DOHH2 (cell line): ENCODE measurements around the gene CRCP.
"Not testable (repeated sequence)": the region's sequence is repeated elsewhere in the genome, so short reads cannot be mapped to it uniquely, and the experiment has no call there.

Experiments used
- EZH2phosphoT487 ChIP-seq: fragments of 200-600 bp; sonication (generic); IDR thresholded peaks from 2 replicates; pipeline ENCODE4 v1.6.1; 2017; ENCODE audit warnings: borderline replicate concordance, mild to moderate bottlenecking, antibody characterized with exemption, low read length, moderate library complexity, mixed read lengths
- TF ChIP-seq, protein P1 (sequence below): fragments of 200-600 bp; sonication (generic); IDR thresholded peaks from one replicate; pipeline ENCODE4 v1.5.1; 2014; ENCODE audit warnings: antibody characterized with exemption, mild to moderate bottlenecking, low read depth, low read length; ENCODE audit not compliant: poor library complexity, severe bottlenecking

- TF ChIP-seq, protein P1, sequence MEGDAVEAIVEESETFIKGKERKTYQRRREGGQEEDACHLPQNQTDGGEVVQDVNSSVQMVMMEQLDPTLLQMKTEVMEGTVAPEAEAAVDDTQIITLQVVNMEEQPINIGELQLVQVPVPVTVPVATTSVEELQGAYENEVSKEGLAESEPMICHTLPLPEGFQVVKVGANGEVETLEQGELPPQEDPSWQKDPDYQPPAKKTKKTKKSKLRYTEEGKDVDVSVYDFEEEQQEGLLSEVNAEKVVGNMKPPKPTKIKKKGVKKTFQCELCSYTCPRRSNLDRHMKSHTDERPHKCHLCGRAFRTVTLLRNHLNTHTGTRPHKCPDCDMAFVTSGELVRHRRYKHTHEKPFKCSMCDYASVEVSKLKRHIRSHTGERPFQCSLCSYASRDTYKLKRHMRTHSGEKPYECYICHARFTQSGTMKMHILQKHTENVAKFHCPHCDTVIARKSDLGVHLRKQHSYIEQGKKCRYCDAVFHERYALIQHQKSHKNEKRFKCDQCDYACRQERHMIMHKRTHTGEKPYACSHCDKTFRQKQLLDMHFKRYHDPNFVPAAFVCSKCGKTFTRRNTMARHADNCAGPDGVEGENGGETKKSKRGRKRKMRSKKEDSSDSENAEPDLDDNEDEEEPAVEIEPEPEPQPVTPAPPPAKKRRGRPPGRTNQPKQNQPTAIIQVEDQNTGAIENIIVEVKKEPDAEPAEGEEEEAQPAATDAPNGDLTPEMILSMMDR: not testable (repeated sequence)
- TF ChIP-seq EZH2phosphoT487: not testable (repeated sequence)
These were observed 12.5 kb downstream of the CRCP start for GRCh38 chr7:66127172-66127571.
